Choroid plexus epithelial cell (primary cell): ENCODE data around the gene NFX1.
"Not testable (repeated sequence)": the region's sequence is repeated elsewhere in the genome, so short reads cannot be mapped to it uniquely, and the experiment has no call there.

ENCODE experiments used
- DNase-seq: peaks from one replicate; pipeline ENCODE4 v3.0.0-alpha.2; 2010; ENCODE audit warnings: low read depth
- H3K4me3 ChIP-seq: 2 replicates; pipeline ENCODE4 v1.5.1; 2011; ENCODE audit warnings: low read depth, mild to moderate bottlenecking, control low read depth, low read length, moderate library complexity
- TF ChIP-seq, protein P1 (sequence below): conservative IDR thresholded peaks from 2 replicates; pipeline ENCODE4 v1.5.1; 2011; ENCODE audit warnings: low read depth, mild to moderate bottlenecking, control low read depth, inconsistent platforms, low read length, moderate library complexity

Gene NFX1

DNA sequence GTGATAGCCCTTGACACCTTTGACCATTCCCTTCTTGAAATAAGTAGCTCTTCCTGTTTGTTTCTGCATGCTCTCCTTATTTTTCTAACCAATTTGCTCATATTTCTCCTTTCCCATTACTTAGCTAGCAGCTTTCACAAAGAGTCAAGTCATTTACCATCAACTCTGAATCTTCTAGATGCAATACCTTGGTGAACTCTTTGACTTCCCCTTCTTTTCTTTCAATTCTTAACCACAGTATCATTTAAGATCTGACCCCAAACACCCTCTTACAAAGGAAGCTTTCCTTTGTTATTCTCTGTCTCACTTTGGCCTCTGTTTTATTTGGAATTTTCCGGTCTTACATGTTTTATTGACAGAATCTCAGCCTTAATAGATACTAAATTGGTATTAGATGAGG, 14.0 kb downstream of the NFX1 start:
- TF ChIP-seq, protein P1, sequence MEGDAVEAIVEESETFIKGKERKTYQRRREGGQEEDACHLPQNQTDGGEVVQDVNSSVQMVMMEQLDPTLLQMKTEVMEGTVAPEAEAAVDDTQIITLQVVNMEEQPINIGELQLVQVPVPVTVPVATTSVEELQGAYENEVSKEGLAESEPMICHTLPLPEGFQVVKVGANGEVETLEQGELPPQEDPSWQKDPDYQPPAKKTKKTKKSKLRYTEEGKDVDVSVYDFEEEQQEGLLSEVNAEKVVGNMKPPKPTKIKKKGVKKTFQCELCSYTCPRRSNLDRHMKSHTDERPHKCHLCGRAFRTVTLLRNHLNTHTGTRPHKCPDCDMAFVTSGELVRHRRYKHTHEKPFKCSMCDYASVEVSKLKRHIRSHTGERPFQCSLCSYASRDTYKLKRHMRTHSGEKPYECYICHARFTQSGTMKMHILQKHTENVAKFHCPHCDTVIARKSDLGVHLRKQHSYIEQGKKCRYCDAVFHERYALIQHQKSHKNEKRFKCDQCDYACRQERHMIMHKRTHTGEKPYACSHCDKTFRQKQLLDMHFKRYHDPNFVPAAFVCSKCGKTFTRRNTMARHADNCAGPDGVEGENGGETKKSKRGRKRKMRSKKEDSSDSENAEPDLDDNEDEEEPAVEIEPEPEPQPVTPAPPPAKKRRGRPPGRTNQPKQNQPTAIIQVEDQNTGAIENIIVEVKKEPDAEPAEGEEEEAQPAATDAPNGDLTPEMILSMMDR = no peak
- H3K4me3 ChIP-seq = no peak overlapping the region
- DNase-seq = no peak

GRCh38 chr9:33306037-33306436, 15.7 kb downstream of the NFX1 start:
- no peak overlapping the region for H3K4me3 ChIP-seq
- peak; percentile 16 for DNase-seq
- TF ChIP-seq, protein P1 = no peak

DNA sequence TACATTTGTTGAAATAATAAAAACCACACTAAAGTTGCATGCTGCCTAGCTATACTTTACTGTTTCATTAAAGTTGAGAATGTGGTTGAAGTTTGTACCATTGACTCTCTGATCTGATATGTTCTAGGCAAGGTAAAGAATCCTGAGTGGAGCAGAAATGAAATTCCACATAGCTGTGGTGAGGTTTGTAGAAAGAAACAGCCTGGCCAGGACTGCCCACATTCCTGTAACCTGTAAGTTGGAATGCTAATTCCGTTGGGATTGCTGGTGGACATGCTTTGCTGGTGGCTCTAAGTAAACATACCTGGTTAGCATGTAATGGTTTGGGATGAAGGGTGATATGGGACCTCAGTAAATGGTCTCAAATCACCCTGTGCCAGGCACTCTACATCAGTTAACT, 16.8 kb downstream of the NFX1 start:
- TF ChIP-seq, protein P1 = no peak
- H3K4me3 ChIP-seq = no peak overlapping the region
- peak; percentile 17 for DNase-seq

- no peak for DNase-seq
- no peak overlapping the region for H3K4me3 ChIP-seq
- TF ChIP-seq, protein P1 = no peak
Observed at GRCh38 chr9:33309903-33310302, 19.6 kb downstream of the NFX1 start.

DNA sequence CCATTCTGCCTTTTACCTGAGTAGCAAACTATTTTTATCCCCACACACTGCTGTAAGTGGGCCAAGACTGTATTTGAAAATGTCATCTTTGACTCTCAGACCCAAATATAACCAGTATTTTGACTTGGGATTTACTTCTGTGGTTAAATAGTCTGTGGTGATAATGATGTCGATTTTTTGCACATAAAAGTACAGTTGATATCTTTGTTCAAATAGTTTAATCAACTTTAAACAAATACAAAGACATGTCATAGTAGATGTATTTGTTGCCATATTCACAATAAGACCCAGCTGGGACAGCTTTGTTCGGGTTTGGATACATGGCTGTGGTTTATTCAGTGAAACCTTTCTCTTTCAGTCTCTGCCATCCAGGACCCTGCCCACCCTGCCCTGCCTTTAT, 20.4 kb downstream of the NFX1 start:
- TF ChIP-seq, protein P1 = no peak

GRCh38 chr9:33311953-33312352, 21.6 kb downstream of the NFX1 start:
- TF ChIP-seq, protein P1 = no peak
- no peak overlapping the region for H3K4me3 ChIP-seq
- peak; percentile 35 for DNase-seq

More for the DNA sequence above, 20.4 kb downstream of the NFX1 start:
- no peak overlapping the region for H3K4me3 ChIP-seq
- DNase-seq = no peak

DNA sequence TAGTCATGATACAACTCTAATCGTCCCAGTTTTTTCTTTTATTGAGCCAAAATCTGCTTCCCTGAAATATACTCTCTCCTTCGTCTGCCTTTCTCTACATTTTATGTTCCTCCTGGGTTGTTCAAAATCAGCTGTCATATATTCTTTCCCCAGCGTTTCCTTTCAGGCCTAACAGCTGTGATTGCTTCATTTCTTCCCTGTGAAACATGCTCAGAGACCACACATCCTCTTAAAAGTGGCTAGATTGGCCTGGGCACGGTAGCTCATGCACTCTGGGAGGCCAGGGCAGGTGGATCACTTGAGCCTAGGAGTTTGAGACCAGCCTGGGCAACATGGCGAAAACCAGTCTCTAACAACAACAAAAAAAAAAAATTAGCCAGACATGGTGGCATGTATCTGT, 25.1 kb downstream of the NFX1 start:
- TF ChIP-seq, protein P1 = no peak
- DNase-seq = no peak

DNA sequence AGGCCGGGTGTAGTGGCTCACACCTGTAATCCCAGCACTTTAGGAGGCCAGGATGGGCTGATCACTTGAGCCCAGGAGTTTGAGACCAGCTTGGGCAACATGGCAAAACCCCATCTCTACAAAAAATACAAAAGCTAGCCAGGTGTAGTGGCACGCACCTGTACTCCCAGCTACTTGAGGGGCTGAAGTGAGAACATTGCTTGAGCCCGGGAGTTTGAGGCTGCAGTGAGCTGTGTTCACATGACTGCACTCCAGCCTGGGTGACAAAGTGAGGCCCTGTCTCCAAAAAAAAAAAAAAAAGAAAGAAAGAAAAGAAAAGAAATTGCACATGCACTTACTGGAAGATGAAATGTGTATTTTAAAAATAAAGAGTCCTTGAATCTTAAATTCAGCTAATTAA, 26.8 kb downstream of the NFX1 start:
- DNase-seq, H3K4me3 ChIP-seq: not testable (repeated sequence)

More for the DNA sequence above, 25.1 kb downstream of the NFX1 start:
- H3K4me3 ChIP-seq = no peak overlapping the region
